Measurements from ENCODE around the gene METAP1. TPM values are rescaled to one million over a fixed set of nuclear protein-coding genes. Genes with fewer than 3 reads are reported as not detected.

Gene METAP1
- total and polyA plus RNA-seq, 2 of the 4 experiments (the other 2 are of a cell fraction): 43.7 to 47.9 TPM

DNA sequence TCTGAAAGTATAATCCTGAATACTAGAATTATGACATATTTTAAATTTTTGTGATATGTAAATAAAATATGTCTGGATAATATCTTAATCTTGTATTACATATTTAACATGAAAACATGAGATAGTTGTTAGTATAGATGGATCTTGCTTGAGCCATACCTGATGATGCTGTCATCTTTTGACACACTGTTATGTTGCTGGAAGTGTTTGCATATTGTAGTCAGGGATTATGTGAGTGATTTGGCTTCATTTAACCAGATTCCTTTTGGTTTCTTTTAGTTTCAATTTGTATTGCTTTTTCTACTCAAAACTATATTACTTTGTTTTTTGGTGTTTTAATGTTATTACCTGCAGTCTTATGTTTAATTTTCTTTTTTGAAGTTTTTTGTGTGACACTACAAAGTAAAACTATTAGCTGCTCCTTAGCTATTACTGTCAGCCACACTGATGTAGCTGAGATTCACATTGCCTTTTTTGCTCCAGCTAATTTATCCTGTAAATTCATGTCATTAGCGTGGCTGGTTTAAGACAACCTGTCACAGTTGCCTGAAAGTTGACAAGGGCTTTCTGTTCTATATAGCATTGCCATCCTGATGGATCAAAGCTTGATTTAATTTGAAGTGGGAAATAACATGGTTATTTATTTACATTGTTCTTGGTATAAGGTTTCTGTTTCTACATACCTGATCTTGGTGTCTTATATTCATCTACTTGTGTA lies 33.7 kb downstream of the METAP1 start (continued):
- no peak for TF ChIP-seq POLR2A (IDR thresholded peaks at IDR 0.05; ENCODE audit: low read depth, low read length)

DNA sequence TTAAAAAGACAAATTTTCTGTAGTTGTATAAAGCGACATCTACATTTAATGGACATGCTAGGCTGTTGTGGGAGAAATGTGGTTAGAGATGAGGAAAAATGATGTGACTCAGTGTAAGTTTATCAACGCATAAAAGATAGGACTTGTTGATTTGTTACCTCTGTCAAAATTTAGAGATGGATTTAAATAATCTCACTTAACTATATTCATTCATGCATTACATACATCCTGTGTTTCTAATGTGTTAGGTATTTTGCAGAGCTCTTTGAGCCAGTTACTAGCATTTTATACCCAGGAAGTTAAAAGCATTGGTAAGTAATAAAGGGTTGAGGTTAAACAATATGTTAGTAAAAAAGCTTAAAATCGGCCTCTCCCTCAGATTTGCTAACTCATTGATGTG lies 34.3 kb downstream of the METAP1 start:
- BruUV-seq (replicated peaks): no TSS peak
- TF ChIP-seq POLR2A (IDR thresholded peaks at IDR 0.05; ENCODE audit: low read depth, low read length) (no peak), MAZ (IDR thresholded peaks at IDR 0.05; ENCODE audit: borderline replicate concordance, low read depth, low read length) (no peak)
- TF ChIP-seq, protein P1, sequence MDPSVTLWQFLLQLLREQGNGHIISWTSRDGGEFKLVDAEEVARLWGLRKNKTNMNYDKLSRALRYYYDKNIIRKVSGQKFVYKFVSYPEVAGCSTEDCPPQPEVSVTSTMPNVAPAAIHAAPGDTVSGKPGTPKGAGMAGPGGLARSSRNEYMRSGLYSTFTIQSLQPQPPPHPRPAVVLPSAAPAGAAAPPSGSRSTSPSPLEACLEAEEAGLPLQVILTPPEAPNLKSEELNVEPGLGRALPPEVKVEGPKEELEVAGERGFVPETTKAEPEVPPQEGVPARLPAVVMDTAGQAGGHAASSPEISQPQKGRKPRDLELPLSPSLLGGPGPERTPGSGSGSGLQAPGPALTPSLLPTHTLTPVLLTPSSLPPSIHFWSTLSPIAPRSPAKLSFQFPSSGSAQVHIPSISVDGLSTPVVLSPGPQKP (IDR thresholded peaks at IDR 0.05; ENCODE audit: borderline replicate concordance, low read depth, low read length): no peak
- no CpG with 5 or more reads among the region's 3 CpGs for WGBS, 2 experiments (ENCODE audit: extremely low coverage in 2 of 2, insufficient read length in 1 of 2)

More for the DNA sequence above, 34.3 kb downstream of the METAP1 start:
- DNase-seq: peak; percentile 5
- H2AK5ac ChIP-seq (ENCODE audit: low read depth, low read length): no peak overlapping the region
- H3K9ac ChIP-seq (ENCODE audit: low read depth, low read length): no peak overlapping the region; the same call in 1 of the 2 replicates
- H4K20me1 ChIP-seq (ENCODE audit: insufficient read depth, low read length): no peaks in the 10 kb centered on the region; the same call in 1 of the 2 replicates
- H3K56ac ChIP-seq (ENCODE audit: extremely low read depth, insufficient read depth, low read length): no peak overlapping the region
- H2BK20ac ChIP-seq (ENCODE audit: low read depth, low read length): no peak overlapping the region
- no peak overlapping the region for H4K5ac ChIP-seq (ENCODE audit: low read depth, low read length)
- dilution Hi-C loops (cut with HindIII; ENCODE audit: low sequenced_read_pairs, unreplicated experiment): no loop called here
- no peak overlapping the region for H3K4ac ChIP-seq (ENCODE audit: low read depth, low read length)
- no peaks in the 10 kb centered on the region for H3K27me3 ChIP-seq (ENCODE audit: control insufficient read depth, insufficient read depth, low read length)
- peaks cover 36 to 63% of the 10 kb centered on the region in 2 experiments for H3K79me1 ChIP-seq (ENCODE audit: low read depth in 1 of 2, low read length in 2 of 2)
- no peak overlapping the region for H3K14ac ChIP-seq (replicated peaks; ENCODE audit: low read depth, low read length)
- H3K4me2 ChIP-seq (ENCODE audit: low read depth, low read length): no peak overlapping the region
- no peak overlapping the region for H2AFZ ChIP-seq (replicated peaks; ENCODE audit: low read length, poor library complexity)
- H3K18ac ChIP-seq (ENCODE audit: low read depth, low read length): no peak overlapping the region
- in situ Hi-C loops (cut with MboI; ENCODE audit: low sequenced_read_pairs): no loop called here
- H2BK120ac ChIP-seq (ENCODE audit: low read depth, low read length): no peak overlapping the region
- ATAC-seq (ENCODE audit: low read depth): no peak
- no peaks in the 10 kb centered on the region for H3K9me3 ChIP-seq (ENCODE audit: control insufficient read depth, insufficient read depth, low read length)
- H2AK9ac ChIP-seq (replicated peaks; ENCODE audit: low read depth, low read length, poor library complexity): no peak overlapping the region
- H3K4me1 ChIP-seq (ENCODE audit: control insufficient read depth, insufficient read depth, low read length): peaks cover 6% of the 10 kb centered on the region; the same call in 1 of the 2 replicates
- H4K91ac ChIP-seq (ENCODE audit: insufficient read depth, low read depth, low read length): no peak overlapping the region
- 0 out of 2 replicates have a peak, but pooled peaks cover 3% of the 10 kb centered on the region for H3K9me1 ChIP-seq (ENCODE audit: insufficient read depth, low read length)
- no peak overlapping the region for H3K23ac ChIP-seq (ENCODE audit: low read depth, low read length)
- CTCF ChIA-PET: interaction anchor here (1.3 kb wide), 1 partner anchor 35 kb away, joined by 3 read pairs; the partner anchor contains the start of gene METAP1
- intact Hi-C loops (cut with micrococcal nuclease): no loop called here
- no peak overlapping the region for H4K8ac ChIP-seq (ENCODE audit: low read depth in 2 of 2, low read length in 2 of 2)
- POLR2A ChIA-PET (ENCODE audit: unreplicated experiment): interaction anchor here (0.6 kb wide), 1 partner anchor 740 kb away, joined by 3 read pairs; no protein-coding TSS in a partner anchor
- no peak overlapping the region for H2BK15ac ChIP-seq (ENCODE audit: low read depth, low read length)
- H3K36me3 ChIP-seq (ENCODE audit: control insufficient read depth, insufficient read depth, low read length): peaks cover 2% of the 10 kb centered on the region; the same call in 1 of the 2 replicates
- H3K4me3 ChIP-seq (ENCODE audit: insufficient read depth, low read depth, low read length): no peak overlapping the region
- no peak overlapping the region for H2BK5ac ChIP-seq (ENCODE audit: low read depth, low read length, poor library complexity, severe bottlenecking)
- H3K27ac ChIP-seq (ENCODE audit: insufficient read depth, low read length): no peak overlapping the region
